Fibroblast of the aortic adventitia (primary cell): ENCODE results near the gene SEMA3D. TPM values are rescaled to one million over a fixed set of nuclear protein-coding genes. Genes with fewer than 3 reads are reported as not detected.

Experiments
- DNase-seq: peaks from one replicate; pipeline ENCODE4 v3.0.0-alpha.2; 2010; ENCODE audit warnings: low read depth
- H3K4me3 ChIP-seq: 2 replicates; pipeline ENCODE4 v1.5.1; 2011; ENCODE audit warnings: low read depth, mild to moderate bottlenecking, control low read depth, low read length, moderate library complexity
- total RNA-seq: library from RNA; depleted of rRNA; stranded (reverse); fragments of >200 nt; gene quantifications from 2 replicates; pipeline ENCODE4 v1.2.3, GENCODE V29; 2012; ENCODE audit warnings: low replicate concordance
- TF ChIP-seq, protein P1 (sequence below): IDR thresholded peaks from 2 replicates; pipeline ENCODE4 v1.5.1; 2011; ENCODE audit warnings: mild to moderate bottlenecking, low read length, control low read depth, inconsistent platforms; ENCODE audit not compliant: insufficient read depth

Gene SEMA3D
- total RNA-seq, 1 donor, result 51.2 TPM

DNA sequence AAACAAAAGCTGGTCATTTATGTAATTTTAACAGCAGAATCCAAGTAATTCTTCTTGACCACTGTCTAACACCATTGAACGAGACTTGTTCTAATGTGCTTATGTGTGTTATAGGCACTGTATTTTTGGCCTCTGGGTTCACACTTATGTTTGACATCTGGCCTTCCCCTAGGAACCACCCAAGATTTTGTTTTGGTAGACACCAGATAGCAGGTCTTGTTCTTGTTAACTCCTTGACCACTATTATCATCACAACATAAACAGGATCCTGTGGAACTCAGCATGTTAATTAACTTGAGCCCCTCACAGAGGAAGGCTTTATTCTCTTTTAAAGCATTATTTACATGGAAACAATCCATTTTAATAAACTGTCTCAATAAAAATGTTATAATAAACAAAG is 167.7 kb downstream of the SEMA3D start:
- TF ChIP-seq, protein P1, sequence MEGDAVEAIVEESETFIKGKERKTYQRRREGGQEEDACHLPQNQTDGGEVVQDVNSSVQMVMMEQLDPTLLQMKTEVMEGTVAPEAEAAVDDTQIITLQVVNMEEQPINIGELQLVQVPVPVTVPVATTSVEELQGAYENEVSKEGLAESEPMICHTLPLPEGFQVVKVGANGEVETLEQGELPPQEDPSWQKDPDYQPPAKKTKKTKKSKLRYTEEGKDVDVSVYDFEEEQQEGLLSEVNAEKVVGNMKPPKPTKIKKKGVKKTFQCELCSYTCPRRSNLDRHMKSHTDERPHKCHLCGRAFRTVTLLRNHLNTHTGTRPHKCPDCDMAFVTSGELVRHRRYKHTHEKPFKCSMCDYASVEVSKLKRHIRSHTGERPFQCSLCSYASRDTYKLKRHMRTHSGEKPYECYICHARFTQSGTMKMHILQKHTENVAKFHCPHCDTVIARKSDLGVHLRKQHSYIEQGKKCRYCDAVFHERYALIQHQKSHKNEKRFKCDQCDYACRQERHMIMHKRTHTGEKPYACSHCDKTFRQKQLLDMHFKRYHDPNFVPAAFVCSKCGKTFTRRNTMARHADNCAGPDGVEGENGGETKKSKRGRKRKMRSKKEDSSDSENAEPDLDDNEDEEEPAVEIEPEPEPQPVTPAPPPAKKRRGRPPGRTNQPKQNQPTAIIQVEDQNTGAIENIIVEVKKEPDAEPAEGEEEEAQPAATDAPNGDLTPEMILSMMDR, result no peak
- no peak for DNase-seq
- no peak overlapping the region for H3K4me3 ChIP-seq

DNA sequence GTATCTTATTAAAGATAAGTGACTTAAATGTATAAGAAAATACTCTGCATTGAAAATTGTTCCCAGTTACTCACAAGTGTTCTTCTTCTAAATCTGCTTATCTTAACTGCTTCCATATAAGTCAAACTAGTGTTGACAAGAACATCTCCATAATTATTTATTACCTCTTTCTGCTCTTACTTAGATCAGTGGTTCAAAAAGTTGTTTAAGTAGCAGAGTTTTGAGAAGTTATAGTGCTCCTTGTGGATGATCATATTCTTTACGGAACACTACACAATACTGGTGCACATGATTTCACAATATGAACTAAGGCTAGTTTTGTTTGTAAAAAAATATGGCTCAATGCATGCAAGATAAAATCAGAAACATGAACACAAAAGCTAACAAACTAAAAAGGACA is 168.4 kb downstream of the SEMA3D start:
- no peak for DNase-seq
- TF ChIP-seq, protein P1, result no peak

DNA sequence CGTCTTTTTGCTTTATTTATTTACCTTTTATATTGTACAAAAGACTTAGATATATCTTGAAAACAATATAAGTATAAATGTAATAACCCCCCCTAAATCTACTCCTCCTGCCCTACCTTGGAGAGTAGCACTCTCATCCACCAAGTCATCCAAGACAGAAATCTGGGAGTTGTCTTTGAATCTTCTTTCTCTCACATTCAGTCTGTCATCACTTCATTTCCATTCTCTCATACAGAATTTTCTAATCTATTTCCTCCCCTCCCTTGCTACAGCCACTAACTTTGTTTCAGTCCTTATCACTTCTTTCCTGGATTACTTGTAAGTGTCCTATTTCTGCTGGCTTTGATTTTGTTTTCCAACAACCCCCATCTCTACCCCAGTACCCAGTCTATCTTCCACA is 170.6 kb downstream of the SEMA3D start:
- DNase-seq, result no peak
- TF ChIP-seq, protein P1, result no peak
- no peak overlapping the region for H3K4me3 ChIP-seq

More for the DNA sequence above, 168.4 kb downstream of the SEMA3D start:
- no peak overlapping the region for H3K4me3 ChIP-seq

DNA sequence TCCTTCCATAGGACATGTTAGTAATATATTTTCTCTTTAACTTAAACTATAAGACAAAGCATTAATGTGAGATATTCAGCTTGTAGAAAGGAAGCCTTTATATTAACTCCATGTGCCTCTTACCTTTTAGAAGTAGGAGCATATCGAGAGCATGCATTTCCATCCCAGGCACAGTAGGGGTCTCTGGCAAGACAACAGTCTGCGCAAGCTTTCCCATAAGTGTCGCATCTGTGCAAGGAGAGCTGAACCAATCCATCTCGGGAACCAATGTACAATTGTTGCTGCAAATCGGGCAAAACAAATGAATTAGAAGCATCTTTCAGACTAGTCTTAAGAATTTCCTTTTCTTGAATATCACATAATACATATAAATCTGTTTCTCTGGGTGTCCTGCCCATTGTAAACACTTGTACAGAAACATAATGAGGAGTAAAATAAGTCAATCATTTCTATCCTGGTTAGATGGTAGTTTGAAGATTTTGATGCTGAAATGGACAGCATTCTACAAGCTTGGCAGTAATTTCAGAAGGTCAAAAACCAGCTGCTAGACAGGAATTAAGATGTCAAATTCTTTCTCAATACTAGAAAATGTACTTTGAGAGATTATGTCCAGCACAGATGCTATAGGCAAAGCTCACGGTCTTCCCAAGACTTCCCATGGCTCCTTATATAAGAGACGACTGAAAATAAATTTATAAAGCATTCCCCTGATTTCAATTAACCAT is 171.8 kb downstream of the SEMA3D start:
- no peak overlapping the region for H3K4me3 ChIP-seq
- DNase-seq, result no peak
- TF ChIP-seq, protein P1, result no peak

DNA sequence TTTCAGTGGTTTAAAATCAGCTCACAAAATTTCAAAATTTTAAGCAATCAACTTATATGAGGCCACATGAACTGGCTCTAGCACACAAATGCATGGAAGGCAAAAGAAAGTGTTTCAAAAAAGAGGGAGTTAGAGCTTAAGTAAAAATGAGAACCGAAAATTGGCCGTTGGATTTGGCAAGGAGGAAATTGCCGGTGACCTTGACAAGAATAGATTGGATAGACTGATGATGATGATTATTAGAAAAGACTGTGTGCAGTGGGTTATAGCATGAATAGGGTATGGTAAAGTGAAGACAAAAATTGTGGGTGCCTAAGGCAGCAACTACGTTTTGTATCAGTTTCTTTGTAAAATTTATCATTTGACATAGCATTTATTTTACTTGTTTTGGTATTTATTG is 175.7 kb downstream of the SEMA3D start:
- TF ChIP-seq, protein P1, result no peak
- no peak for DNase-seq
- no peak overlapping the region for H3K4me3 ChIP-seq

DNA sequence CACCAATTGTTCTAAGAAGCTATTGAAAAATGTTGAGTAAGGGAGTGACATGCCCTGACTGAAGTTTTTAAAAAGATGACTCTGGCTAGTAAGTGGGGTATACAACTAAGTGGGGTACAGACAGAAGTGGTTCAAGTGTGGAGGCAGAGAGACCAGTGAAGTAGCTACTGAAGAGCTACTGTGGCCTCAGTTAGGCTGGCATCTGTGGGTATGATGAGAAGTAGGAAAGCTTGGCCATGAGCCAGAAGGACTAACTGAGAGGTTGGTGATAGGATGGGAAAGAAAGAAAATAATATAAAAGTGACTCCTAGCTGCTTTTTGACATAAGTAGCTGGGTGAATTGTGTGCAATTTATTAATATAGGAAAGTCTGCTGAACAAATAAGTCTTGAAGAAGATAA is 176.6 kb downstream of the SEMA3D start:
- TF ChIP-seq, protein P1, result no peak
- no peak overlapping the region for H3K4me3 ChIP-seq
- no peak for DNase-seq

DNA sequence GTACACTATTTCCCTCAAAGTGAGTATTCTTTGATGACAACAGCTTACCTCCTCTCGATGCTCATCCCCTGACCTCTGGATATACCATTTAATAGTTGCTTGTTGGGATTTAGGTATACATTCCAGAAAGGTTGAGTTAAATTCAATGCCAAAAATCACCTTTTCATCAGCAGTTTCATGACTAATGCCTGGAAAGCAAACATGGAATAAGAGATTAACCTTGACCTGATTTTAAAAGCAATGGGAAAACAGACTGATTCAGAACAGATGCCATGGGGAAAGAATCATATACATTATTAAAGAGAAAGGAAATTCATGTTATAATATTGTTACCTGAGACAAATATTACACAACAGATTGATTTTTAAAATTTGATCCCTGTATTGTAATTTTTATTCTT is 180.1 kb downstream of the SEMA3D start:
- TF ChIP-seq, protein P1, result no peak
- no peak overlapping the region for H3K4me3 ChIP-seq
- DNase-seq, result no peak
